Thyroid gland (tissue), 4 donors: ENCODE measurements around the gene SPATA9.

Experiments
- POLR2A ChIP-seq, 2 donors: fragments of 450-650 bp; IDR thresholded peaks; one replicate each; pipeline ENCODE4 v1.6.1; 2017; ENCODE audit warnings: antibody characterized with exemption in 2 of 2, mild to moderate bottlenecking in 2 of 2, moderate library complexity in 1 of 2
- TF ChIP-seq, protein P1 (sequence below), 6 experiments: fragments of 200-600 bp in 3 of 6; fragments of 450-650 bp in 3 of 6; sonication (generic) in 3 of 6; IDR thresholded peaks; one replicate each; pipeline ENCODE4 v1.5.1; 2016 to 2019; ENCODE audit warnings: antibody characterized with exemption in 6 of 6, mild to moderate bottlenecking in 2 of 6, inconsistent platforms in 1 of 6, moderate library complexity in 1 of 6

DNA sequence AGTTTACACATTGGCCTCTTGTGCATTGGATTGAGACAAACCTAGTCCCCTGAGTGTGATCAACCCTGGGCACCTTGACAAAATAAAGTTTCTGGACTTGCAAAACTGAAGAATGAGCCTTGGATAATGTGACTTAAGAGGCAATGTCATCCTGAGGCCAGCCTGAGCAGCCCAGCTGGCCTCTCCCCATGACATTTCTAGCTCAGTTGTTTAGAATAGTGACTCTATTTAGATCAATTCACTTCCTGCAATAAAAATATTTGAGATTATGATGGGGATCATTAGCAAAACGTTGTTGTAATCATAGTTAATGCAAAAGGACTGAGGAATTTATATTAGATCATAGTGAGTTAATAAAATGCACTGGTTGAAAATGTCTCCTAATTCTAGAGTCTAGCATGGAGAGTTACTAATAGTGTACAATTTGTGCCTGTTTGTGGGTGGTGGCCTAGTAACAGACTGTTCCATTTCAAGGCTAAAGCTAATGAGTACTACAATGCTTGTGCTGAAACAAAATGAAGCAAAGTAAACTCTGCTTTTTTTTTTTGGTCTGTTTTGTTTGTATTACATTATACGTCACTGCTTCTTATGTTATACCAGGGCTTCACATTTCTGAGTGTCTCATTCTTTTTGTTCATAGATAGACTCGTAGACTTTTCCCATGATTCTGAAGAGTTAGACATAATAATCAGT, 37.4 kb upstream of the SPATA9 start:
- TF ChIP-seq, protein P1, sequence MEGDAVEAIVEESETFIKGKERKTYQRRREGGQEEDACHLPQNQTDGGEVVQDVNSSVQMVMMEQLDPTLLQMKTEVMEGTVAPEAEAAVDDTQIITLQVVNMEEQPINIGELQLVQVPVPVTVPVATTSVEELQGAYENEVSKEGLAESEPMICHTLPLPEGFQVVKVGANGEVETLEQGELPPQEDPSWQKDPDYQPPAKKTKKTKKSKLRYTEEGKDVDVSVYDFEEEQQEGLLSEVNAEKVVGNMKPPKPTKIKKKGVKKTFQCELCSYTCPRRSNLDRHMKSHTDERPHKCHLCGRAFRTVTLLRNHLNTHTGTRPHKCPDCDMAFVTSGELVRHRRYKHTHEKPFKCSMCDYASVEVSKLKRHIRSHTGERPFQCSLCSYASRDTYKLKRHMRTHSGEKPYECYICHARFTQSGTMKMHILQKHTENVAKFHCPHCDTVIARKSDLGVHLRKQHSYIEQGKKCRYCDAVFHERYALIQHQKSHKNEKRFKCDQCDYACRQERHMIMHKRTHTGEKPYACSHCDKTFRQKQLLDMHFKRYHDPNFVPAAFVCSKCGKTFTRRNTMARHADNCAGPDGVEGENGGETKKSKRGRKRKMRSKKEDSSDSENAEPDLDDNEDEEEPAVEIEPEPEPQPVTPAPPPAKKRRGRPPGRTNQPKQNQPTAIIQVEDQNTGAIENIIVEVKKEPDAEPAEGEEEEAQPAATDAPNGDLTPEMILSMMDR (IDR thresholded peaks at IDR 0.05), result no peak
- no peak for TF ChIP-seq POLR2A (IDR thresholded peaks at IDR 0.05)
